ENCODE measurements around the gene STXBP6. TPM values are rescaled to one million over a fixed set of nuclear protein-coding genes. Genes with fewer than 3 reads are reported as not detected.
A peak's percentile ranks its signal among the peaks of the same experiment; 100 is the strongest.

The STXBP6 gene
- total and polyA plus RNA-seq, 8 donors: 9.9 to 28.5 (median 23.2) TPM

DNA sequence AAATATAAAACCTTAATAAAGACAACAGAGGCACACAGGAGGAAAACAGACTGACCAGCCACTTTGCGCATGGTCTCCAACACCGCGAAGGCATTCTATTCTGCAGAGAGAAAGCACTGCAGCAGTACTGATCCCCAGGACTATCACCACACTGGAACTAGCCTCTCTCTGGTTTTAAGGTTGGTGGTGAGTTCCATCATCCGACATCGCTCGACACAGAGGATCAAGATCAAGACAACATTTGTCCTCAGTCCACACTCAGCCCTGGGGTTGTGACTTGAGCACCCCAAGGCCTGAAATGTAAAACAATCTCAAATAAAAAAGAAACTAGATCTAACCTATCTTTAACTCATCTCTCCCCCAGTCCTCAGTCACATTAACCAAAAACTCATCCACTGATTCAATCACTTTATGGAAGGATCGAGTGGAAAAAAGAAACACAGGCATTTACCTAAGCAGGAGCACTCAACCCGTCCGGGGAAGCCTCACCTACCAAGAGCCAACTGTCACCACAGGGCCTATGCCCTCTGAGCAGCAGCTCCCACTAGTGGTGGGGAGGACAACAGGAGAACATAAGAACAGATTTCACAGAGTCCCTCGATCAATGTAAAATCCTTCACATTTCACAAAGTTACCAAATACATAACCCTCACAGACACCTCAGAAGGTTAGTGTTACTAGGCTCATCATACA, 17.7 kb downstream of the STXBP6 start:
- FAIRE-seq: no peak
- WGBS, 2 donors: 95 to 96% methylated on average over 10 of the region's 10 CpGs
- DNase-seq: no peak
- intact Hi-C loops (cut with DNase I): no loop called here
- H3K4me3 ChIP-seq: no peak overlapping the region
- H3K27ac ChIP-seq: no peak overlapping the region
- no peaks in the 10 kb centered on the region for H3K4me1 ChIP-seq
- no peaks in the 10 kb centered on the region for H3K27me3 ChIP-seq
- TF ChIP-seq, protein P1, sequence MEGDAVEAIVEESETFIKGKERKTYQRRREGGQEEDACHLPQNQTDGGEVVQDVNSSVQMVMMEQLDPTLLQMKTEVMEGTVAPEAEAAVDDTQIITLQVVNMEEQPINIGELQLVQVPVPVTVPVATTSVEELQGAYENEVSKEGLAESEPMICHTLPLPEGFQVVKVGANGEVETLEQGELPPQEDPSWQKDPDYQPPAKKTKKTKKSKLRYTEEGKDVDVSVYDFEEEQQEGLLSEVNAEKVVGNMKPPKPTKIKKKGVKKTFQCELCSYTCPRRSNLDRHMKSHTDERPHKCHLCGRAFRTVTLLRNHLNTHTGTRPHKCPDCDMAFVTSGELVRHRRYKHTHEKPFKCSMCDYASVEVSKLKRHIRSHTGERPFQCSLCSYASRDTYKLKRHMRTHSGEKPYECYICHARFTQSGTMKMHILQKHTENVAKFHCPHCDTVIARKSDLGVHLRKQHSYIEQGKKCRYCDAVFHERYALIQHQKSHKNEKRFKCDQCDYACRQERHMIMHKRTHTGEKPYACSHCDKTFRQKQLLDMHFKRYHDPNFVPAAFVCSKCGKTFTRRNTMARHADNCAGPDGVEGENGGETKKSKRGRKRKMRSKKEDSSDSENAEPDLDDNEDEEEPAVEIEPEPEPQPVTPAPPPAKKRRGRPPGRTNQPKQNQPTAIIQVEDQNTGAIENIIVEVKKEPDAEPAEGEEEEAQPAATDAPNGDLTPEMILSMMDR (IDR thresholded peaks at IDR 0.05): no peak
- H3K9me3 ChIP-seq: no peaks in the 10 kb centered on the region
- H3K36me3 ChIP-seq: no peaks in the 10 kb centered on the region
- ATAC-seq: no peak

DNA sequence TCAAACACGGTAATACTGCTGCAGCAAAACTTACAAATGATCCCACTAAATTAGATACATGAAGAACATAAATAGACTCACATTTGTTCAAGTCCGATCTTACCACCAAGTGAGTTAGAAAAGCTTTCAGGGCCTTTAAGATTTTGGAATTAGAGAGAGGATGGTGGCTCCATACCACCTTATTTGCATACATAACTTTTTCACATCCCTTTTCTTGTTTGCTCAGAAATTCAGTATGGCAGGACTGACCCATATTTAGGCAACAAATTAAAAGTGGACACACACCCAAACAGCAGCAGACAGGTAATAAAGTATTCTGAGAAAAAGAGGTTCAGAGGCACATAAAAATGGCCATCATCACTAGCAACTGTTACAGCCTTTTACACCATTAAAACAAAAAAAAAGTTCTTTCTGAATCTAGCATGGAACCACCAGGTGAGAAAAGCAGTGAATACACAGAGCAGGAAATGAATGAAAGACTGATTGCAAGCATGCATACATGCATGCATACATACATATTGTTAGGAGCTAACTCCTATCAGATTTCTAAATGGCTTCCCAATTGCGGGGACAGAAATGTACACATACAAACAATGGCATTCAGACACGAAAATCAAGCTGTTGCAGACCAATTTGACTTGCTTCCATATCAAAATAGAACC, 23.3 kb downstream of the STXBP6 start:
- Histone ChIP-seq H3K9me3 (no peaks in the 10 kb centered on the region), H3K27me3 (no peaks in the 10 kb centered on the region), H3K36me3 (no peaks in the 10 kb centered on the region), H3K4me3 (no peak overlapping the region), H3K4me1 (peaks cover 0 to 2% (median 0%) of the 10 kb centered on the region in 3 donors), H3K27ac (no peak overlapping the region)
- DNase-seq (no peak), FAIRE-seq (no peak), ATAC-seq (no peak)
- WGBS, 2 donors: 88 to 93% methylated on average over 4 of the region's 4 CpGs
- TF ChIP-seq, protein P1 (IDR thresholded peaks at IDR 0.05): no peak
- intact Hi-C loops (cut with DNase I): no loop called here

DNA sequence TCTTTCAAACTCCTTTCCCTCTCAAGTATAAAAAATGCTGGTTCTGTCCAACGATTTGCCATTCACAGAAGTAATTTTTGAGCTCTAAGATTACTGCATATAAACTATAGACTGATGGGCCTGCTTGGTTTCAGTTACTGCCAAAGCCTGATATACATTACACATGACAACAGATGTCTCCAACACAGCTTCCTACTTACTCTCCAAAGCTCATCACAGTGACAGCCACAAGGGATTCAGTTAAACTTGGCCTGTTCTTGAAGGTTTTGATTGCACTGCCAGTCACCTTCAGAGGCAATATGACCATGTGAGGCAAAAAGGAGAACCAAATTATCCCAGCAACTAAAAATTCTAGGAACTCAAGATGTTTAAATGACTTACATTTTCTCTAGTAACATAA, 30.1 kb downstream of the STXBP6 start:
- peaks cover 0 to 12% (median 3%) of the 10 kb centered on the region in 3 donors for H3K4me1 ChIP-seq
- no peak for DNase-seq
- ATAC-seq: no peak
- H3K4me3 ChIP-seq: no peak overlapping the region
- H3K9me3 ChIP-seq: no peaks in the 10 kb centered on the region
- TF ChIP-seq, protein P1 (IDR thresholded peaks at IDR 0.05): no peak
- intact Hi-C loops (cut with DNase I): no loop called here
- H3K36me3 ChIP-seq: no peaks in the 10 kb centered on the region
- 50 to 85% methylated on average over 1 of the region's 1 CpG for WGBS, 2 donors
- no peak for FAIRE-seq
- no peaks in the 10 kb centered on the region for H3K27me3 ChIP-seq
- H3K27ac ChIP-seq: no peak overlapping the region

DNA sequence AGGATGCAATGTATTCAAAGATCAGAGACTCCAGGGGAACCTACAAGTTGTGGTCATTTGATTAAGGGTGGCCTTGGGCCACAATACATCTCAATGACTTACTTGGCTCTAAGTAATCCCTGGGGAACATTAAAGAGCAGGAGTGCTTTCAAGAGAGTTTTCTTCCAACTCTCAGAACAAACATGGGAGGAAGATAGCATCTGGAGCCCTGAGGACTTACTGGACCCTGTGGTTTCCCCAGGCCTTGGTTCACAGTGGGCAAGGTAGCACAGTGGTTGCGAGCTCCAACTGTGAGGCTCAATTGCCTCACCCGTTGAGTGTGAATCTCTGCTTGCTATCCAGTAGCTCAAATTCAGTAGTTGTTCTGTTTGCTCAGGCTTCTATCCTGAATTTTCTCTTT, 32.4 kb downstream of the STXBP6 start:
- 86 to 90% methylated on average over 2 of the region's 2 CpGs for whole genome bisulfite sequencing, 2 donors
- no peaks in the 10 kb centered on the region for H3K9me3 ChIP-seq
- H3K27me3 ChIP-seq: no peaks in the 10 kb centered on the region
- no peak overlapping the region for H3K27ac ChIP-seq
- TF ChIP-seq, protein P1 (IDR thresholded peaks at IDR 0.05): no peak
- FAIRE-seq (no peak), DNase-seq (no peak), ATAC-seq (no peak)
- peaks cover 0 to 17% (median 9%) of the 10 kb centered on the region in 3 donors for H3K4me1 ChIP-seq
- intact Hi-C loops (cut with DNase I): no loop called here
- H3K4me3 ChIP-seq: no peak overlapping the region
- H3K36me3 ChIP-seq: no peaks in the 10 kb centered on the region

DNA sequence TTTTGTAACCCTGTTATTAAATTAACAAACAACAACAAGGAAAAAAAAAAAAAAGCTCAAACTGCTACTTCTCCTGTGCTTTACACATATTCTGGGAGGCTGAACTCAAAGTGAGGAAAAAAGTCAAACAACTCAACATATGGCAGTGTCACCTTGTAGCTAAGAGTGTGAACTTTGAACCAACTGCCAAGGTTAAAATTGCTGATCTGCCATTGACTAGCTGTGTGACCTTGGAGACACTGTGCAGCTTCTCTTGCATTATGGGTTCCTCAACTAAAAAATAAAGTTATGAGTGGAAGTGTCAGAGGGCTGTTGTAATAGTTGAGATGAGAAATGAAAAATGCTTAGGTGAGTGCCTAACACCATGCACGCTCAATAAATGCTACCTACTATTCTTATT, 34.2 kb downstream of the STXBP6 start:
- H3K27ac ChIP-seq: peak overlapping the region in 1 of 4 donors; percentile 24
- no peaks in the 10 kb centered on the region for H3K36me3 ChIP-seq
- WGBS, 2 donors: 88 to 93% methylated on average over 1 of the region's 1 CpG
- no peaks in the 10 kb centered on the region for H3K9me3 ChIP-seq
- intact Hi-C loops (cut with DNase I): no loop called here
- H3K4me3 ChIP-seq: no peak overlapping the region
- no peak for DNase-seq
- peaks cover 0 to 17% (median 9%) of the 10 kb centered on the region in 3 donors for H3K4me1 ChIP-seq
- H3K27me3 ChIP-seq: no peaks in the 10 kb centered on the region
- ATAC-seq: peak in 2 of 4 donors; percentile 27 to 52
- no peak for FAIRE-seq
- TF ChIP-seq, protein P1 (IDR thresholded peaks at IDR 0.05): no peak

Measured in pancreas (tissue), 10 donors.